ENCODE results near the gene TSFM. TPM values are rescaled to one million over a fixed set of nuclear protein-coding genes. Genes with fewer than 3 reads are reported as not detected.

Gene TSFM
- total RNA-seq, 1 donor from 2014 or later: 12.9 TPM

- no peak for DNase-seq
Observed at GRCh38 chr12:57746025-57746424, 36.6 kb upstream of the TSFM start.

GRCh38 chr12:57749061-57749460 lies 33.5 kb upstream of the TSFM start:
- no peak for DNase-seq

- DNase-seq: no peak
Observed at GRCh38 chr12:57750561-57751431, 31.8 kb upstream of the TSFM start.

- DNase-seq: no peak
Observed at GRCh38 chr12:57751432-57751787, 31.2 kb upstream of the TSFM start.

- peak; percentile 99 for DNase-seq
Observed at GRCh38 chr12:57751788-57752667, 30.6 kb upstream of the TSFM start, which contains the start of gene CDK4. CDK4 (minus strand) TSS chr12:57752310; CDS start chr12:57751717, 593 bp downstream.

GRCh38 chr12:57752668-57753000 lies 30.0 kb upstream of the TSFM start:
- no peak for DNase-seq

GRCh38 chr12:57753756-57754337 lies 28.7 kb upstream of the TSFM start:
- DNase-seq: no peak

- no peak for DNase-seq
Observed at GRCh38 chr12:57754411-57755193, 28.0 kb upstream of the TSFM start, which contains the start of gene MARCHF9. MARCHF9 (plus strand) TSS chr12:57755103; CDS start chr12:57755529, 426 bp downstream.

GRCh38 chr12:57755194-57755453 lies 27.5 kb upstream of the TSFM start:
- DNase-seq: no peak

GRCh38 chr12:57755454-57756372 lies 26.9 kb upstream of the TSFM start:
- no peak for DNase-seq

GRCh38 chr12:57756406-57757341 lies 25.9 kb upstream of the TSFM start:
- DNase-seq: no peak

GRCh38 chr12:57757771-57758170 lies 24.8 kb upstream of the TSFM start:
- no peak for DNase-seq

- no peak for DNase-seq
Observed at GRCh38 chr12:57758552-57759359, 23.8 kb upstream of the TSFM start.

- DNase-seq: no peak
Observed at GRCh38 chr12:57759360-57759980, 23.1 kb upstream of the TSFM start.

GRCh38 chr12:57760347-57760982 lies 22.1 kb upstream of the TSFM start:
- no peak for DNase-seq

- no peak for DNase-seq
Observed at GRCh38 chr12:57761391-57761998, 21.1 kb upstream of the TSFM start.

GRCh38 chr12:57762463-57762862 lies 20.1 kb upstream of the TSFM start:
- DNase-seq: no peak

Measured in skin of body (tissue), 2 donors.